Stimulated activated CD8-positive, alpha-beta memory T cell treated with anti-CD3 and anti-CD28 coated beads, Interleukin-7, amount 100 ng/mL, for 4 hours (primary cell): ENCODE results near the gene TTLL11.

Experiments used
- DNase-seq, 2 donors: peaks; one replicate each; pipeline ENCODE4 v3.0.0-alpha.2; 2020; ENCODE audit warnings: low read depth in 2 of 2

Gene TTLL11

DNA sequence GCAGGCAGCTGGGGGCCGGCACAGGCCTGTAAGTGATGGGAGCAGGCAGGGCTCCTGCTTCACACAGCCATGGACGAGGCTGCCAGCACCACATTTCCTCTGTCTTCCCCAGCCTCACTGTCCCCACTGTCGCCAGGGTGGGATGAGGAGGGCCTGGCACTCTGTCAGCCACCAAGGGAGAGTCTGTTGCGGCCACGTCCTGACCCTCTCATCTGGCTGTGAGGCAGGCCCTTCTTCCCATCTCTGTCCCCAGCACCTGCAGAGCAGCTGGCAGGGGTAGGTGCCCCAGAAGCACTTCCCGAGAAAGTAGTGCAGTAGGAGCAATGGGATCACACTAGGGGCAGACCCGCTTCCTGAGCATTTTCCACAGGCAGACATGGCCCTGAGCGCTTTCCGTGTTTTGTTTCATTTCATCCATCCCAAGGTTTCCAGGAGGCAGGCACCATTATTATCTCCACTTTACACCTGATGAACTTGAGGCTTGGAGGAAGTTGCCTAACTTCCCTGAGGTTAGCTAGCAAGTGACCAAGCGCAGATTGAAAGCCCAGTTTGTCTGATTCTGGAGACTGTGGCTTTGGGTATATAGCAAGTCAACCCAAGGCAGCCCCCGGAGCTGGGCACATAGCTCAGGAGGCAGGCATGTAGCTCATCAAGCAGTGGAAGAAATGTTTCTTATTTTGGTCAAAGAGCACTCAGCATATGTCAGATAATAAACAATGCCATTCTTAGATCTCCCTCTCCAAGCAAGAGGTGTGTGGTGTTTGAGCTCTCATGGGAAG, 239.3 kb downstream of the TTLL11 start:
- DNase-seq, result no peak

DNA sequence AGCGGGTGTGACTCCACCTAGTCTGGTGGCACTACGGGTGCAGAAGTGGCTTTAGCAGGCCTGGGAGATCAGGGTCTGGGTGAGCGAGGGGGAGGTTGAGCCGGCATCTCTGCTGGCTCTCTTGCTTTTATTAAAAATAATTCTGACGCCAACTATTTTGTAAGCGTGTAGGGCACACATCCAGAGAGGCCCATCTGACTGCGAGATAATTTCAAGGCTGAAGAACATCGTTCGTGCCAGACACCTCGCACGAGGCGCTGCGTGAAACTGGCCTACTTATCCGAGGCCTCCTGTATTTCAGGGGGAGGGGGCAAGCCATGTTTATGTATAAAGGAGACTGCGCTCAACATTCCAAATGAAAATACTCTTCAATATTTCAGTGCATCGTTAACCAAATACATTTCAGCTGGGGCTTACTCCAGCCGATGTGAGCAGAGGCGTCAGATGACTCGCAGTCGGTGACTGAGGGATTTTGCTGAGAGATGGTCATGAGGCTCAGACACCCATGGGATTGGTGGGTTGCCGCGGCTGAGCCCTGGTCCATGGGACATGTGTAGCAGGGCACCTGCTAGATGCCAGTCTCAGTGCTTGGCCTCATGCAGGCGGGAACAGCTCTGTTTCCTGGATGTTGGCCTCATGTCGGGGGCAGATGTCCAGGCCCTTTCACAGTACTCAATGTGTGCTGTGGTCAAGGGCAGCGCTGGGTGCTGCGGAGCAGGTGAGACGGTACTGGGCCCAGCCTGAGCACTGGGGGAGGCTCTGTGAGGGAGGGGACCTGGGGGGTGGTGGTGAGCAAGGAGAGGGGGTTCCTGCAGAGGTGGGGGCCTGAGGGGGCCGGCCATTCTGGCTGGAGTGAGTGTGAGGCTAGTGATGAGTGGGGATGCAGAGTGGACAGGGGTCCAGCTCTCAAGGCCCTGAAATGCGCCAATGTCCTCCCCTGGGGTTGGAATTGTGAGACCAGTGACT, 240.2 kb downstream of the TTLL11 start:
- DNase-seq, result no peak

DNA sequence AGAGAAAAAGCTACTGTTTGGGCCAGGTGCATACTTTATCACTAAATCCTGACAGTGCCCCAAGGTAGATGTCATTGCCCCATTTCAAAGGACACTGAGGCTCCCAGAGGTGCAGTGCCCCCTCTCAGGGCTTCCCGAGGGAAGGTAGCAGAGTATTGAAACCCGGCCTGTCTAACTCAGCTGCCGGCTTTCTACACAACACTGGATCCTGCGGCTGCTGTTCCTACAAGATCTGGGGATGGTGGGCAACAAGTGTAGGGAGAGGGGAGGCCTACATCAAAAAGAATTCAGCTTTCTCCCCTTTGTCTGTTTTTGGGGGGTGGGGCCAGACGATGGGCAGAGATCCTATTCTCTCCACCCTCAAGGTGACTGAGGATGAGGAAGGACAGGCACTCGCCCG, 240.9 kb downstream of the TTLL11 start:
- no peak for DNase-seq

DNA sequence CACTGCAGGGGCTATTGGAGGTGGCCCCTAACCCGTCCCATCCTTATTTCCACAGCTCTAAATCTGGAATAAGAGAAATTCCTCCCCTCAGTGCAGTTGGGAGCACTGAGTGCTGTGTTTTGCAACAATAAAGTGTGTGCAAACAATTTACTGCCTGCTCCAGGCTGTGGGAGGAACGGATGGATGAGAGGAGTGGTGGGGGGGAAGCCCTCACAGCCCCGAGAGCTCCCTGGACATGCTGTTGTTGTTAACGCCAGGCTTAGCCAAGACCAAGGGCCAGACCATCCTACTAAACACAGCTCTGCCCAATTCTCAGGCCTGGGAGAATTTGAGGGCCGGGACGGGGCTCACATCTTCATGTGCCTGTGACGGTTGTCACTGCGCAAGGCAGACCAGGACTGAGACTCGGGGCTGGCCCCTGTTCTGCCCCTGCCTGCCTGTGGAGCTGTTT, 241.4 kb downstream of the TTLL11 start:
- DNase-seq, result no peak

DNA sequence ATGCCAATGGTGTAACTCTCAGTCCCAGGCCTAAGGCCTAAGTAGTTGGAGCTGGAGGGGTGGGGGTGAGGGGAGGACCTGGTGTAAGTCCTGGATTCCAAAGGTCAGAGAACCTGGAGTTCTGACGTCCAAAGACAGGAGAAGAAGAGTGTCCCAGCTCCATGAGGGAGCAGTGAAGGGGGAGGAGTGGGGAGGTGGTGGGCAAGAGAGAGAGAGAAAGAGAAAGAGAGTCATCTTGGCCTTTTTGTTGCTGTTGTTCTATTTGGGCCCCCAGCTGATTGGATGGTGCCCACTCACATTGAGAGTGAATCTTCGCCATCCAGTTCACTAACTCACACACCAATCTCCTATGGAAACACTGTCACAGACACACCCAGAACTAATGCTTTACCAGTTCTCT, 242.7 kb downstream of the TTLL11 start:
- DNase-seq, result no peak

DNA sequence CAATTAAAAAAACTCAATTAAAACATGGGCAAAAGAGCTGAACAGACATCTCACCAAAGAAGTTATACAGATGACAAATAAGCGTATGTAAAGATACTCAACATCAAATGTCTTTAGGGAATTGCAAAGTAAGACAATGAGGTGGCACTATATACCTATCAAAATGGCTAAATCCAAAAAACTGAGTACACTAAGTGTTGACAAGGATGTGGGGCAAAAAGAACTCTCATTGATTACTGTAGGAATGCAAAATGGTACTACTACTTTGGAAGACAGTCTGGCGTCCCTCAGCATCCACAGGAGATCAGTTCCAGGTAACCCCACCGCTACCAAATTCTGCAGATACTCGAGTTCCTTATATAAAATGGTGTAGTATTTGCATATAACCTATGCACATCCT, 243.6 kb downstream of the TTLL11 start:
- no peak for DNase-seq

DNA sequence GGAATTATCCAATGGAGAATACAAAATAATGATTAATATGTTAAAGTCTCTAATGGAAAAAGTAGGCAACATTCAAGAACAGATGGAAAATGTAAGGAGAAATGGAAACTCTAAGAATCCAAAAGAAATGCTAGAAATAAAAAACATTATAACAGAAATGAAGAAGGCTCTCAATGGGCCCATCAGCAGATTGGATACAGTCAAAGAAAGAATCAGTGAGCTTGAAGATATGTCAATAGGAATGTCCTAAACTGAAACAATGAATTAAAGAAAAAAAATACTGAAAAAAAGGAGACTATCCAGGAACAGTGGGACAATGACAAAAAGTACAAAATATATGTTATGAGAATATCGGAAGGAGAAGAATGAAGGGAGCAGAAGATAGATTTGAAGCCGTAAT, 248.5 kb downstream of the TTLL11 start:
- no peak for DNase-seq

DNA sequence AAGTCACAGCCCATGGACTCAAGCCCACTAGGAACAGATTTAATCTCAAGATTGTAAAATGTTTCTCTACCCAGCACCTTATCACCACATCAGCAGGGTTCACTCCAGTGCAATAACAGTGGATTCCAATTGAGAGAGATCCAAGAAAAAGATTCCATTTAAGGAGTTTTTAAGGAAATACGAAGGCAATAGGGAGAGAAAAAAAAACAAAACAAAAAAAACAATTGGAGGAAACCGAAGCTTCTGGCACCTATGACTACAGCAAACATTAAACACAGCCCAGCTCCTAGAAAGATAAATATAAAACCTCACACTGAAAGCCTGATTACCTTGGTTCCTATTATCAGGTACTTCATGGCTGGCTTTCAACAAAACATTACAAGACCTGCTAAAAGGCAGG, 249.0 kb downstream of the TTLL11 start:
- no peak for DNase-seq

DNA sequence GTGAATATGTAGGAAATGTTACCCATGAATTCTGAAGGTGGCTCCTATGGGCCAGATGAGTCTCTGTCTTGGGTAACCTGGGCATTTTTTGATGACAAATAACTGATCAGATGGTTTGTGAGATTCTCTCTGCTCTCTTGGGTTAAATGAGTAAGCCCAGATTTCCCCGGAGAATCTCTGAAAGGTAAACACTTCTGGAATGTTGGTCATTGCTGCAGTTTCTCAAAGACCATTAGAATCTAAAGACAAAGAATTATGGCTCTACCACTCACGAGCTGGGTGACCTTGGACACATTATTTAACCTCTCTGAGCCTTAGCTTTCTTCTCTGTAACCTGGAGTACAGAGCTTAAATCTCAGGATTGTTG, 250.5 kb downstream of the TTLL11 start:
- no peak for DNase-seq

DNA sequence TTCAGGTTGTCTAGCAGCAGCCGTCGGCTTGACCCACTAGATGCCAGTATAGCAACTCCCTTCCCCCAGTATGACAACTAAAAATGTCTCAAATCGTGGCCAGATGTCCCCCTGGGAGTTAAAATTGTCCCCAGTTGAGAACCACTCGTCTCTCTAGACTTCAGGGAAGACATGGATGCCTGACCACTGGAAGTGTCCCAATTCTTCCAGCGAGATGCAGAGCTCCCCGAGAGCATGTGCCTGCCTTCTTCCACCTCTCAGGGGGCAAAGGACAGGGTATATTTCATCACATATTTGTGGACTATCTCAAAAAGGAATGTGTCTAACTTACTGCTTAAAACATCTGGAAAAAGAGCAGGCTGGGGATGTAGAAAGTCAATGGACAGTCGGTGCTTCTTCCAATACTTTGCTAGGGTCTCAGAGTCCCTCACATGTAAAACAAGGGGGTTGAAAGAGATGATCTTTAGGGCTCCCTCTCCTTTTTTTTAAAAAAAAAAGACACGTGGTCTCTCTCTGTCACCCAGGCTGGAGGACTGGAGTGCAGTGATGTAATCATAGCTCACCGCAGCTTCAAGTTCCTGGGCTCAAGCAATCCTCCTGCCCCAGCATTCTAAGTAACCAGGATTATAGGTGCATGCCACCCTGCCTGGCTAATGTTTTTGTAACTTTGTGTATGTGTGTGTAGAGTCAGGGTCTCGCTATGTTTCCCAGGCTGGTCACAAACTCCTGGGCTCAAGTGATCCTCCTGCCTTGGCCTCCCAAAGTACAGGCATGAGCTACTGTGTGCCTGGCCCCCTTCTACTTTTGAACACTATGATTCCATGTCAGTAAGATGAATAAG, 251.1 kb downstream of the TTLL11 start:
- no peak for DNase-seq

DNA sequence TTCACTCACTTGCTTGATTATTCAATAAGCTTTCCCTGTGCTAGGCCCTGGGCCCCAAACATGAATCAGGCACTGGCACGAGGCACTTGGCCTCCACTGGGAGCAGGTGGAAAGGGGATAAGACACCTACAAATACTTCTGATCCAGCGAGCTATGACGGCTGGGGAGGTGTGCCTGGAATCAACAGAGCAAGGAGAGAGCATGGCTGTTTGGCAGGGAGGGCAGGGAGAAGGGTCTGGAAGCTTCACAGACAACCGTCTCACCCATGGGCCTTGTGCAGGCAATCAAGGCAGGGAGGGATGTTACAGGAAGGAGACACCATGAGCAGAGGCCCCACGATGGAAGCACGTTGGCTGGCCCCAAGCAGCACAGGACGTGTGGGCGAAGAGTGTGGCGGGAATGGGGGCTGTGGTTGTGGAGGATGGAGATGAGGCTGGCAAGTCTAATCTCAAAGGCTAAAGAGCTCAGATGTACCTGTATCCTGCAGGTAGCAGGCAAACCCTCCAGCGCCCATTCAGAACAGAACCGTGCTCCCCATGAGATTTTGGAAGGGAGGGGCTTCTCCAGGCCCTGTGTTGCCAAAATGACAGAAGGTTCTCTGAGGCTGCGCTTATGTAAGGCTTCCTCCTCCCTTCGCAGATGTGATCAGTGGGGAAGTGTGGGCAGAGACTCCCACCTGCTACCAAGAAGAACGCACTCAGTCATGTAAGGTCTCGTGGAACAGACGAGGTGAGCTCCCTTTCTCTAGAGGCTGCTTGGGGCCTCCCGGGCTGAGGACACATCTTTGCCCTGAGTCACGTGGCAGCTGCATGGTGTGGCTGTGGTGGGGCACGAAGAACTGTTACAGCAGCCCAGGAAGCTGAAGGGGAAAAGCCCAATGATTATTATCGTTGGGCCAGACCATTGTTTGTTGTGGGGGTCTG, 252.0 kb downstream of the TTLL11 start:
- DNase-seq, result no peak

DNA sequence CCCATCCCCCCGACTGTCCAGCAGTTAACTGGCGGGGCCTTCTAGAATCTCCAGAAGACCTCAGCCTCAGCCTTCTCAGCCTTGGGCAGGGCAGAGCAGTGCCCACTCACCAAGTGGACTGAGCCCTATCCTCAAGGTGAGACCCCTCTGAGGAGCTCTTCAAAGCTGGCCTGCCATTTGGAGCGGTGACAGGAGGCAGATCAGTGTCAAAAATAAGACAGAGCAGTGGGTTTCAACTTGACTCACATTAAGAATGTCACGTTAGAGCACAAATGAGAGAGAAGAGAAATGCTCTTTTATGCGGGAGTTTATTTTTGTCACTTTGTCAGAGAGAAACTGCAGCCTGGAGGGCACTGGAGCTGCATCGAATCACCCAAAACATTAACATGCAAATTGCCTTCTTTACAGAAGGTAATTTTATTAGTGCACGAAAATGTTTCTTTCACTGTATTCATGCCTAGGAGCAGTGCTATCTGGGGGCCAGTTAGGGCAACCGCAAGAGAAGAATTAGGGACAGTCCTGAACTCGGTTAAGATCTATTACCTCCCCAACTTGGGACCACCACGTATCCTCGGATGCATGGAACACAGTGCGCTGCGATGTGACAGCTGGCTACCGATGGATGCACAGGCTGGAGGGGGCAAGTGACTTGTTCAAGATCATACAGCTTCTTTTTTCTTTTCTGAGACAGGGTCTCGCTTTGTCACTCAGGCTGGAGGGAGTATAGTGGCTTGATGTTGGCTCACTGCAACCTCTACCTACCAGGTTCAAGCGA, 253.2 kb downstream of the TTLL11 start:
- no peak for DNase-seq

DNA sequence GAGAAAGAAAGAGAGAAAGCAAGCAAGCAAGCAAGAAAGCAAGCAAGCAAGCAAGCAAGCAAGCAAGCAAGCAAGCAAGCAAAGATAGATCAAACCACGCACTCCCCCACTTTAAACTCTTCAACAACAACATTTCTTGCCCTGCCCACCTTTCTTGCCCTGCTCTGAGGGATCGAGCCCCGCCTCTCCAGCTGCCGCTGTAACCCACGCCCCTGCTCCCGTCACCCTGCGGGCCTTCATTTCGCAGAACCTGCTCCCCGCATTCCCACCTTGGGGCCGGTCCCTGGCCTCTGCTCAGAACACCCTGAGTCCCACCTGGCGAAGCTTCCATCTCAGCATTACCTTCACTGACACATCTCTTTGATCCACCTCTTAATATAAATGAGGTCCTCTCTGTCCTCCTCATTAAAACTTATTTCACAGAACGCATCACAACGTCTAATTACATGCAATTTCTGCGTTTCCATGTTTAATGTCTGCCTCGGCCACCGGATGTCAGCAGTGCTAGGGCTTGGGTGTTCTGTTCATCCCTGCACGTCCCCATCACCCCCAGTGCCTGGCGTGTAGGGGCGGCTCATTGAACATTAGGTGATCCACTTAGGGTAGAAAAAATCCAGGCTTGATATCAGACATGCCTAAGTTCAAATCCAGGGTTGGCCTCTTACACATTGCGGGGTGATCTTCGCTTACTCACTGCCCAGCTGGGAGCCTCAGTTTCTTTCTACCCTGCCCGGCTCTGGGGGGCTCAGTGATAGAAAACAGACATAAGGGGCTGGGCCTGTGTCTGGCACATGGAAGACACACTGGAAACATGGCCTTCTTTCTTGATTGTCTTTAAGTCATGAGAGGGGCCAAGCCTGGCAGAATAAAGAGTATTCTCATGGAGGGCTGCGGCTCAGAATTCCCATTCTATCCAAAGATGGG, 254.1 kb downstream of the TTLL11 start:
- no peak for DNase-seq

DNA sequence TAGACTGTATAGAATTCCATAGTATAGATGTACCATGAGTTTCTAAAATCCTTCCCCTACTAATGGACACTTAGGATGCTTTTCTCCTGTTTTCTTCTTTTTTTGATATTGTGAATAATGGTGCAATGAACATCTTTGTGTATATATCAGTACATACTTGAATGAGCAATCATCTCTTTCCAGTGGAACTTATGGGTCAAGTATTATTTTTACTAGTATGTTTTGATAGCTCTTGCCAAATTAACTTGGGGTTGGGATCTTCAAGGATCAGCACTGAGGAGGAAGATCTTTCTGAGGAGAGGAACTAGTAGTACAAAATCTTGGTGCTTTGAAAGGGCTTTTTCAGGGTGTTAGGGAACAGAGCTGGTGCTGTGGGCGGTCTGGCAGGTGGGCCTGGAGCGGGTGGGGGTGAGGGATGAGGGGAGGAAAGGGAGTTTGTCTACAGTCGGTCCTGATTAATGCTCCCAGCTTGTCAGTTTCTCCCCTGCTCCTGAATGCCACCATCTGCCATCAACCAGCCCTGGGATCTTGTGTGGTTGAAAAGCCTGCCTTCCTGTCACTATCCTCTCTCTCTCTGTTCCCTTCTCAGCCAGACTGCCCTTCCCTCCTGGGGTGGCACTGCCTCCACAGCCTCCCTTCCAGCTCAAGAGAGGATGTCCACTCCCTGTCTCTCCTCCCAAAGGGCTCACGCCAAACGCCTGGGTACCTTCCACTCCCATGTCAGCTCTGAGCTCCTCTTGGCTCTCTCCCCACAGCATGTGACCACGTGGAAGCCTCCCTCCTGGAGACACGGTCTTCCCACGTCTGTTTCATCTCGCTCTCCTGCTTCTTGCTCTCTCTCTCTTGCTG, 255.8 kb downstream of the TTLL11 start:
- DNase-seq, result no peak

DNA sequence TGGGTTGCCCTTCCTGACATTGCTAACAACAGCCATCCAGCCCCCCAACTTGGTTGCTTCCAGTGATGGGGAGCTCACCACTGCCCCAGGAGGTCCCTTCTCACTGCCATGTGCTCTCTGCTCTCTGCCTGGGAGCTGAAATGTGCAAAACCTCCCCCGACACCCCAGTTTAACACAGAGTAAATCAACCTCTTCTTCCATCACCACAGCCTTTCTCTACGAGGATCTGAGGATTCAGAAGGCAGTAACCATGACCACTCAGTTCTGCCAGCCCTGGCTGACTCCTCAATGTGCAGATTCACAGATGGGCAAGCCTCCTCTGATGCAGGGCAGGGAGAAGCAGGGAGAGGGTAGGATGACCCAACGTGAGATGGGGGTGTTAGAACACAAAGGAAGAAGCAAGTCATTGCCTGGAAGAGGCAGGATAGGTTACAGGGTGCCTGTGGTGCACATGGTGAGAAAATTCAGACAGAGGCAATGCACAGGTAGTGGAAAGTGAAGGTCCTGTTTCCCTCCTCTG, 256.7 kb downstream of the TTLL11 start:
- no peak for DNase-seq

DNA sequence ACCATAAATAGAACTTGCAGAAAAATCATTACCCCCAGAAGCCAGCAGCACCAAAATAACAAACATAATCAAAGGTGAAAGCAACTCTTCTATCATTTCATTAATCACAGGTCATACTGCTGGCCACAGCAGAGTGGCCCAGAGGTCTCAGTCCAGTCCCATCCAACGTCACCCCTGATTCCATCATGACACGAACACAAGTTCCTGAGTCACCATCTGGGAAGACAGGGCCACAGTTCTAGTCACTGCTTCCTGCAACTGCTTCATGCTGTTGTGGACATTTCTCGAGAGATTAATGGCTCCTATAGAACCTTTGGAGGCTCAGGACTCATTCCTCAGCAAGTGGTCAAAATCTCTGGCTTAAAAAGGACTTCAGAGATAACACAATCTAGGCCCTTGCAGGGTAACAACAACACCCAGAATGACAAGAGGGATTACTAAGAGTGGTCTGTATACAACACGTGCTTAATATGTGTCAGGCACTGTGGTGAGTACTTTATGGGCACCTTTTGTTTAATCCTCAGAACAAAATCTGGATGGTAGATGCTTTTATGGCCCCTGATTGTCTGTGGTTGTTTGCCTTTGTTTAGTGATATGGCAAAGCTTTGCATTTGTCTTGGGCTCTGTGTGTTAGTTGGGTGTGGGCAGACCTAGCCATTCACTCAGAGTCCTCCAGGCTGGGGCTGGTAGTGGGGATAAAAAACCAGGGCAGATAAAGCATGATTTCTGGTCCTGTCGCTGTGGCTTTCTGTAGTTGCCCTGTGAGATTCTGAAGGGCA, 257.3 kb downstream of the TTLL11 start:
- no peak for DNase-seq

DNA sequence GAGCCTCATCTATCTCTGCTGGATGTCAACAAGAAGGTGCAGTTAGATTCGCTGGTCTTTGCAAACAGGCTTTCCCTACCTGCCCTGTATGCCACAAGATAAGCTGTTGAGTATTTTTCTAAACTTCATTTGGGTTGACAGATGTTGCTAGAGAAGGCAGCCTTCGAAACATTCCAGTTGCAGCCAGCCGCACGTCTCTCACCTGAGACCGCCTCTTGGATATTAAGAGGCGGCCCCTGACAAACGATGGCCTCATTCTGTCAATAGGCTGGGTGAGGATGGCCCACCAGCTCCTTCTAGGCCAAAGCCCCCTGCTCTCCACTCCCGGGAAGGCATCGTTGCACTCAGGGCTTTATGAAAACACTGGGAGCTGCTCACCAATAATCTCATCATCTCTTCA, 260.0 kb downstream of the TTLL11 start:
- DNase-seq, result no peak
